Coronary artery (tissue), 2 donors: ENCODE measurements around the gene CEMIP.

Experiments
- DNase-seq: peaks from one replicate; pipeline ENCODE4 v3.0.0-alpha.2; 2017; ENCODE audit warnings: low spot score
- H3K27ac ChIP-seq, 2 donors: fragments of 200-600 bp; sonication (generic); one replicate each; pipeline ENCODE4 v1.5.1; 2016 to 2019
- H3K4me3 ChIP-seq: fragments of 200-600 bp; sonication (generic); 2 replicates; pipeline ENCODE4 v1.5.1; 2016; ENCODE audit warnings: mild to moderate bottlenecking, moderate library complexity
- CTCF ChIP-seq: fragments of 200-600 bp; sonication (generic); IDR thresholded peaks from one replicate; pipeline ENCODE4 v1.5.1; 2019; ENCODE audit warnings: antibody characterized with exemption

CEMIP gene

GRCh38 chr15:80783260-80783659 is 4.1 kb downstream of the CEMIP start:
- Histone ChIP-seq H3K27ac (no peak overlapping the region), H3K4me3 (no peak overlapping the region)
- no peak for DNase-seq
- TF ChIP-seq CTCF = no peak

GRCh38 chr15:80785335-80785734 is 6.2 kb downstream of the CEMIP start:
- TF ChIP-seq CTCF = no peak
- H3K4me3 ChIP-seq = no peak overlapping the region
- H3K27ac ChIP-seq = no peak overlapping the region
- DNase-seq = no peak

GRCh38 chr15:80785811-80786354 is 6.7 kb downstream of the CEMIP start:
- no peak overlapping the region for H3K27ac ChIP-seq

GRCh38 chr15:80787316-80787715 is 8.1 kb downstream of the CEMIP start:
- DNase-seq = no peak
- no peak for TF ChIP-seq CTCF

More at GRCh38 chr15:80785811-80786354, 6.7 kb downstream of the CEMIP start:
- TF ChIP-seq CTCF = no peak
- DNase-seq = no peak
- no peak overlapping the region for H3K4me3 ChIP-seq

GRCh38 chr15:80788536-80788935 is 9.4 kb downstream of the CEMIP start:
- DNase-seq = no peak
- Histone ChIP-seq H3K27ac (no peak overlapping the region), H3K4me3 (no peak overlapping the region)
- no peak for TF ChIP-seq CTCF

More at GRCh38 chr15:80787316-80787715, 8.1 kb downstream of the CEMIP start:
- H3K4me3 ChIP-seq = no peak overlapping the region
- H3K27ac ChIP-seq = no peak overlapping the region

GRCh38 chr15:80789296-80789695 is 10.1 kb downstream of the CEMIP start:
- no peak for TF ChIP-seq CTCF
- Histone ChIP-seq H3K27ac (no peak overlapping the region), H3K4me3 (no peak overlapping the region)
- no peak for DNase-seq

GRCh38 chr15:80789796-80790195 is 10.6 kb downstream of the CEMIP start:
- TF ChIP-seq CTCF = no peak
- DNase-seq = no peak
- Histone ChIP-seq H3K27ac (no peak overlapping the region), H3K4me3 (no peak overlapping the region)
